ENCODE results near the gene ORC3.

Gene ORC3

DNA sequence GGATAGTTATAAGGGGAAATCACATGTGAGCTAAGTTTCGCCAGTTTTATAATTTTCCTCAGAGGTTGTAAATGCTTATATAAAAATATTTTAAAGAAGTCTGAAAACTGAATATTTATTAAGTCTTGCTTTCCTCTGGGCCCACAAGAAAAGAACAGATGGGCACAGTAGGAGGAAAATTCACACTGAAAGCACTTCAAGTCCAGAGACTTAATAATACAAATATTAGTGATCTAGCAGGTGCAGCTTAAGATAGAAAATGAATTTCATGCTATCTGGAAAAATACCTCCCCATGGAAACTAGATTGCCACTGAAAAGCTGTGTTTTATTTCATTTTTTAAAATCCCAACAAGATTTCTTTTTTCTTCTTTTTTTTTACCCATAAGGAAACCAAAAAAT is 47.2 kb downstream of the ORC3 start:
- Histone ChIP-seq H3K36me3 (ENCODE audit: control insufficient read depth in 4 of 4, insufficient read depth in 4 of 4, low read length in 3 of 4) (peaks cover 3 to 14% (median 9%) of the 10 kb centered on the region in 4 experiments), H3K27me3 (replicated peaks in 2 of 5; ENCODE audit: control insufficient read depth in 4 of 5, insufficient read depth in 5 of 5, low read length in 4 of 5) (no peaks in the 10 kb centered on the region), H3K4me1 (ENCODE audit: control extremely low read depth in 1 of 4, control insufficient read depth in 4 of 4, insufficient read depth in 4 of 4, low read length in 3 of 4) (no peaks in the 10 kb centered on the region), H3K27ac (ENCODE audit: insufficient read depth in 1 of 2, low read depth in 1 of 2, low read length in 2 of 2, poor library complexity in 1 of 2, severe bottlenecking in 2 of 2) (no peak overlapping the region), H3K9me3 (ENCODE audit: control extremely low read depth in 1 of 5, control insufficient read depth in 4 of 5, insufficient read depth in 2 of 5, low read depth in 1 of 5, low read length in 4 of 5) (no peaks in the 10 kb centered on the region), H3K4me3 (ENCODE audit: control insufficient read depth in 1 of 7, extremely low read depth in 1 of 7, insufficient read depth in 4 of 7, low read depth in 2 of 7, low read length in 6 of 7) (no peak overlapping the region)
- no peak for DNase-seq
- ChIA-PET CTCF (interaction anchor here (1.0 to 1.6 kb wide), 2 partner anchors 9 to 20 kb away, joined by 3 to 4 read pairs; no protein-coding TSS in a partner anchor), POLR2A (no interaction called here)
- WGBS (ENCODE audit: insufficient coverage) = no CpG with 5 or more reads among the region's 1 CpG

DNA sequence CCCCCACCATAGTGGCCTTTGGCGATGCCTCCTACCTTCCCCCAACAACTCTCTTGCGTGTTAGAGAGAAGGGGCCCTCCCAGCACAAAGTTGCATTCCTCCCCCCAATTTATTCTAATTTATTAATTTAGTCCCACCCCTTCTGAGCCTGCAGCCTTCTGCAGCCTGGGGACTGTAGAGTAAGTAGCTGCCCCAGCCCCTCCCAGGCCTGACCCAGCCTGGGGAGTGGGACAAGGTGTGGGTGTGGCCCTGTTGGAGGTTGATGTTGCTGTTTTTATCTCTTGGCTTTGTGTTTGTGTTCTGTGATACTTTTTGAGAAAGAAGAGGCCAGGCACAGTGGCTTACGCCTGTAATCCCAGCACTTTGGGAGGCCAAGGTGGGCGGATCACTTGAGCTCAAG is 49.4 kb downstream of the ORC3 start:
- ChIA-PET CTCF (interaction anchor here (1.0 kb wide), 1 partner anchor 10 kb away, joined by 4 read pairs; no protein-coding TSS in a partner anchor), POLR2A (no interaction called here)
- DNase-seq = no peak
- Histone ChIP-seq H3K4me1 (ENCODE audit: control extremely low read depth in 1 of 4, control insufficient read depth in 4 of 4, insufficient read depth in 4 of 4, low read length in 3 of 4) (no peaks in the 10 kb centered on the region), H3K9me3 (ENCODE audit: control extremely low read depth in 1 of 5, control insufficient read depth in 4 of 5, insufficient read depth in 2 of 5, low read depth in 1 of 5, low read length in 4 of 5) (no peaks in the 10 kb centered on the region), H3K4me3 (ENCODE audit: control insufficient read depth in 1 of 7, extremely low read depth in 1 of 7, insufficient read depth in 4 of 7, low read depth in 2 of 7, low read length in 6 of 7) (no peak overlapping the region), H3K27me3 (replicated peaks in 2 of 5; ENCODE audit: control insufficient read depth in 4 of 5, insufficient read depth in 5 of 5, low read length in 4 of 5) (no peaks in the 10 kb centered on the region), H3K27ac (ENCODE audit: insufficient read depth in 1 of 2, low read depth in 1 of 2, low read length in 2 of 2, poor library complexity in 1 of 2, severe bottlenecking in 2 of 2) (no peak overlapping the region), H3K36me3 (ENCODE audit: control insufficient read depth in 4 of 4, insufficient read depth in 4 of 4, low read length in 3 of 4) (peaks cover 3 to 14% (median 5%) of the 10 kb centered on the region in 4 experiments)
- WGBS (ENCODE audit: insufficient coverage) = 100% methylated on average over 3 of the region's 4 CpGs

DNA sequence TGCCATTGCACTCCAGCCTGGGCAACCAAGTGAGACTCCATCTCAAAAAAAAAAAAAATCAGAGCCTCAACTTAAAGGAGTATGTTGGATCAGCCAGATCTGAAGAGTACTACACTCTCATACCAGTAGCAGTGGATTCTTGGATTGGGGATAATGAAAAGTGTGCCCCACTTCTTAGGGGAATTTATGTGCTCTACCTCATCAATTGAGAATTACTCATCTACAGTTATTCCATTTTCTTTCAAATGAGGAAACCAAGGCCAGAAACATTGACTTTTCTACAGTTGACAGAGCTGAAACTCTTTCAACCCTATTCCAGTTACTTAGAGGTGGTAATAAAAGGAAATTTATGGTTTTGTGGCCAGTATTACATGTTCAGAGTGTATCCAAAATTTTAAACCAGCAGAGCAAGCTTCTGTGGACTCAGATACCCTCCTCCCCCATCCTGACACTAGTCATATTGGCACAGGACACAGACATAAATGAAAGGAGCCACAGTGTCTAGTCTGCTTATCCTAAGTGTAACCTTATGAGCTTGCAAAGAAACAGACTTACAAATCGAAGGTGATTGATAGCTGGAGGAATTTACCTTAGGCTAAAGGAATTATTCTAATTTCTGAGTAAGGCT is 51.2 kb downstream of the ORC3 start:
- no CpG with 5 or more reads among the region's 1 CpG for WGBS (ENCODE audit: insufficient coverage)
- H3K27ac ChIP-seq (ENCODE audit: insufficient read depth in 1 of 2, low read depth in 1 of 2, low read length in 2 of 2, poor library complexity in 1 of 2, severe bottlenecking in 2 of 2) = no peak overlapping the region
- no peak for DNase-seq

DNA sequence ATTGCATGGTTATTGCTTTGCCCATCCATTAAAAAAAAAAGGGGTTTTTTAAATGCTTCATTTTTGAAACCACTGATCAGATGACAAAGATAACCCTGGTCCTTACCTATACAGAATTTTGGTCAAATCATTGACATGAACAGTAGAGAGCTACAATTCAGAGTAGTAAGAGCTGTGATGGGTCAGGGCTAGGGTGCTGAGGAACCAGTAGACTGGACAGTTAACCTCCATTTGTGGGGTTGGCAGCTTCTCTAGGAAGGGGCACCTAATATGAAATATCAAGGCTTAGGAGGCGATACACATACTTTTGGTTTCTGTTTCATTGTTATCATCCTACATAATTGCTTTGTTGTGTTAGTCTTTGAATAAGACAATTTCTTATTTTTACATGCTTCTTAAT is 55.1 kb downstream of the ORC3 start:
- H3K4me1 ChIP-seq (ENCODE audit: control extremely low read depth in 1 of 4, control insufficient read depth in 4 of 4, insufficient read depth in 4 of 4, low read length in 3 of 4) = peaks cover 0 to 3% (median 0%) of the 10 kb centered on the region in 4 experiments
- ChIA-PET POLR2A (no interaction called here), CTCF (no interaction called here)
- no peaks in the 10 kb centered on the region for H3K9me3 ChIP-seq (ENCODE audit: control extremely low read depth in 1 of 5, control insufficient read depth in 4 of 5, insufficient read depth in 2 of 5, low read depth in 1 of 5, low read length in 4 of 5)
- WGBS (ENCODE audit: insufficient coverage) = no CpG with 5 or more reads among the region's 1 CpG
- no peaks in the 10 kb centered on the region for H3K27me3 ChIP-seq (replicated peaks in 2 of 5; ENCODE audit: control insufficient read depth in 4 of 5, insufficient read depth in 5 of 5, low read length in 4 of 5)
- peaks cover 0 to 2% (median 0%) of the 10 kb centered on the region in 4 experiments for H3K36me3 ChIP-seq (ENCODE audit: control insufficient read depth in 4 of 4, insufficient read depth in 4 of 4, low read length in 3 of 4)
- peak overlapping the region; percentile 21 to 50 for H3K27ac ChIP-seq (ENCODE audit: insufficient read depth in 1 of 2, low read depth in 1 of 2, low read length in 2 of 2, poor library complexity in 1 of 2, severe bottlenecking in 2 of 2)
- peak; percentile 5 to 56 (median 41) for DNase-seq
- peak overlapping the region in 4 of 7 experiments; percentile 23 to 72 (median 50) for H3K4me3 ChIP-seq (ENCODE audit: control insufficient read depth in 1 of 7, extremely low read depth in 1 of 7, insufficient read depth in 4 of 7, low read depth in 2 of 7, low read length in 6 of 7)

More for the DNA sequence above, 51.2 kb downstream of the ORC3 start:
- Histone ChIP-seq H3K4me1 (ENCODE audit: control extremely low read depth in 1 of 4, control insufficient read depth in 4 of 4, insufficient read depth in 4 of 4, low read length in 3 of 4) (peaks cover 0 to 3% (median 0%) of the 10 kb centered on the region in 4 experiments), H3K27me3 (replicated peaks in 2 of 5; ENCODE audit: control insufficient read depth in 4 of 5, insufficient read depth in 5 of 5, low read length in 4 of 5) (no peaks in the 10 kb centered on the region), H3K9me3 (ENCODE audit: control extremely low read depth in 1 of 5, control insufficient read depth in 4 of 5, insufficient read depth in 2 of 5, low read depth in 1 of 5, low read length in 4 of 5) (no peaks in the 10 kb centered on the region), H3K36me3 (ENCODE audit: control insufficient read depth in 4 of 4, insufficient read depth in 4 of 4, low read length in 3 of 4) (peaks cover 3 to 7% (median 4%) of the 10 kb centered on the region in 4 experiments), H3K4me3 (ENCODE audit: control insufficient read depth in 1 of 7, extremely low read depth in 1 of 7, insufficient read depth in 4 of 7, low read depth in 2 of 7, low read length in 6 of 7) (no peak overlapping the region)
- ChIA-PET CTCF (interaction anchor here (0.7 to 2.3 kb wide), 4 partner anchors 10 to 25 kb away, joined by 3 to 6 read pairs (median 3); no protein-coding TSS in a partner anchor), POLR2A (no interaction called here)

- Histone ChIP-seq H3K9me3 (ENCODE audit: control extremely low read depth in 1 of 5, control insufficient read depth in 4 of 5, insufficient read depth in 2 of 5, low read depth in 1 of 5, low read length in 4 of 5) (no peaks in the 10 kb centered on the region), H3K27me3 (replicated peaks in 2 of 5; ENCODE audit: control insufficient read depth in 4 of 5, insufficient read depth in 5 of 5, low read length in 4 of 5) (no peaks in the 10 kb centered on the region), H3K27ac (ENCODE audit: insufficient read depth in 1 of 2, low read depth in 1 of 2, low read length in 2 of 2, poor library complexity in 1 of 2, severe bottlenecking in 2 of 2) (no peak overlapping the region), H3K36me3 (ENCODE audit: control insufficient read depth in 4 of 4, insufficient read depth in 4 of 4, low read length in 3 of 4) (peaks cover 0 to 14% (median 5%) of the 10 kb centered on the region in 4 experiments), H3K4me3 (ENCODE audit: control insufficient read depth in 1 of 7, extremely low read depth in 1 of 7, insufficient read depth in 4 of 7, low read depth in 2 of 7, low read length in 6 of 7) (no peak overlapping the region), H3K4me1 (ENCODE audit: control extremely low read depth in 1 of 4, control insufficient read depth in 4 of 4, insufficient read depth in 4 of 4, low read length in 3 of 4) (peaks cover 0 to 8% (median 7%) of the 10 kb centered on the region in 4 experiments)
- no peak for DNase-seq
- POLR2A ChIA-PET = no interaction called here
- CTCF ChIA-PET = interaction anchor here (1.5 kb wide), 1 partner anchor 18 kb away, joined by 3 read pairs; no protein-coding TSS in a partner anchor
- WGBS (ENCODE audit: insufficient coverage) = 96% methylated on average over 3 of the region's 3 CpGs
Observed at GRCh38 chr6:87653074-87653962, 63.4 kb downstream of the ORC3 start.

DNA sequence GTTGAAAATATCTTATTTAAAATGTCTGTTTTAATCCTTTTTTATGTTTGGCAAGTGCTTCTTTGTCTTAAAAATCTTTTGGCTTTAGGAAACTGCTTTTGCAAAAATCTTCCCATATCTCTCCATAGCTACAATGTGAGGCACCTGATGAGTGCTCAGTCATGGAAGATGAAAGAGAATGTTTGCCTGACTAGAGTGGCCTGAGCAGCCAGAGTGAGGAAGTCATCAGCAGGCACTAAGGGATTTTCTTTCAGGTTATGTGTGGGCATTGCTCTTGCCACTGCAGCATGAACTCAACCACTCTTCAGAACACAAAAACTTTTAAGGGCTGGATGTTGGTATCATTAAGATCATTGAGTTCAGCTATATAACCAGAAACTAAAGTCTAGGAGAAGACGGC is 64.2 kb downstream of the ORC3 start:
- DNase-seq = no peak
- Histone ChIP-seq H3K36me3 (ENCODE audit: control insufficient read depth in 4 of 4, insufficient read depth in 4 of 4, low read length in 3 of 4) (peaks cover 0 to 14% (median 5%) of the 10 kb centered on the region in 4 experiments), H3K4me1 (ENCODE audit: control extremely low read depth in 1 of 4, control insufficient read depth in 4 of 4, insufficient read depth in 4 of 4, low read length in 3 of 4) (peaks cover 0 to 8% (median 7%) of the 10 kb centered on the region in 4 experiments), H3K27ac (ENCODE audit: insufficient read depth in 1 of 2, low read depth in 1 of 2, low read length in 2 of 2, poor library complexity in 1 of 2, severe bottlenecking in 2 of 2) (no peak overlapping the region), H3K27me3 (replicated peaks in 2 of 5; ENCODE audit: control insufficient read depth in 4 of 5, insufficient read depth in 5 of 5, low read length in 4 of 5) (no peaks in the 10 kb centered on the region), H3K9me3 (ENCODE audit: control extremely low read depth in 1 of 5, control insufficient read depth in 4 of 5, insufficient read depth in 2 of 5, low read depth in 1 of 5, low read length in 4 of 5) (no peaks in the 10 kb centered on the region), H3K4me3 (ENCODE audit: control insufficient read depth in 1 of 7, extremely low read depth in 1 of 7, insufficient read depth in 4 of 7, low read depth in 2 of 7, low read length in 6 of 7) (no peak overlapping the region)
- CTCF ChIA-PET = interaction anchor here (1.4 to 1.5 kb wide), 2 partner anchors 13 to 17 kb away, joined by 3 read pairs; no protein-coding TSS in a partner anchor
- POLR2A ChIA-PET = no interaction called here
- 100% methylated on average over 1 of the region's 1 CpG for WGBS (ENCODE audit: insufficient coverage)
